Body of pancreas (tissue), 4 donors: ENCODE results near the gene UQCR10.

Experiments used
- CTCF ChIP-seq, 7 experiments: fragments of 450-650 bp in 4 of 7; fragments of 200-600 bp in 3 of 7; sonication (generic) in 3 of 7; IDR thresholded peaks; one replicate each; pipeline ENCODE4 v1.5.1; 2016 to 2019; ENCODE audit warnings: antibody characterized with exemption in 7 of 7
- POLR2A ChIP-seq, 3 donors: fragments of 450-650 bp; IDR thresholded peaks; one replicate each; pipeline ENCODE4 v1.6.1; 2016; ENCODE audit warnings: antibody characterized with exemption in 3 of 3, mild to moderate bottlenecking in 2 of 3

GRCh38 chr22:29810216-29810615 is 43.0 kb downstream of the UQCR10 start:
- TF ChIP-seq CTCF (IDR thresholded peaks at IDR 0.05) (no peak), POLR2A (IDR thresholded peaks at IDR 0.05) (no peak)
